LoVo (cell line): ENCODE measurements around the gene ZNF653.

Experiments used
- DNase-seq: peaks from one replicate; pipeline ENCODE4 v3.0.0-alpha.2; 2016; ENCODE audit warnings: low spot score

The ZNF653 gene

GRCh38 chr19:11513946-11514345 is 8.3 kb upstream of the ZNF653 start:
- no peak for DNase-seq

DNA sequence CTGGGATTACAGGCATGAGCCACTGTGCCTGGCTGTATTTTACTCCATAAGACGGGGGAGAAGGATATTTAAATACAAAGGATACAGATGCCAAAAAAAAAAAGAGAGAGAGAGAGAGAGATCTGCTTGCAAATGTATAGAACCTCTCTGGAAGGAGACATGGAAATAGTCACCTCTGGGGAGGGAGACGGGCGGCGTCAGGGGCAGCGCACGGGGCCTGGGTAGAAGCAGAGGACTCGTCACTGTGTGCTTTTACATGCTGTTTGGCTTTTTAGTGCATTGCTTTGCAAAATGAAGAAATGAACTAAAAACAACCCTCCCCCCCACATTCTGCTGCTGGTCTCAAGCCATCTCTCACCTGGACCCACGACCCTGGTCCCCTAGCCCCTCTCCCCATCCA is 4.8 kb upstream of the ZNF653 start:
- no peak for DNase-seq

- DNase-seq = no peak
Observed at GRCh38 chr19:11507370-11508078, 1.9 kb upstream of the ZNF653 start.

GRCh38 chr19:11506967-11507366 is 1.3 kb upstream of the ZNF653 start:
- DNase-seq = no peak

- no peak for DNase-seq
Observed at GRCh38 chr19:11506101-11506555, 489 bp upstream of the ZNF653 start.

DNA sequence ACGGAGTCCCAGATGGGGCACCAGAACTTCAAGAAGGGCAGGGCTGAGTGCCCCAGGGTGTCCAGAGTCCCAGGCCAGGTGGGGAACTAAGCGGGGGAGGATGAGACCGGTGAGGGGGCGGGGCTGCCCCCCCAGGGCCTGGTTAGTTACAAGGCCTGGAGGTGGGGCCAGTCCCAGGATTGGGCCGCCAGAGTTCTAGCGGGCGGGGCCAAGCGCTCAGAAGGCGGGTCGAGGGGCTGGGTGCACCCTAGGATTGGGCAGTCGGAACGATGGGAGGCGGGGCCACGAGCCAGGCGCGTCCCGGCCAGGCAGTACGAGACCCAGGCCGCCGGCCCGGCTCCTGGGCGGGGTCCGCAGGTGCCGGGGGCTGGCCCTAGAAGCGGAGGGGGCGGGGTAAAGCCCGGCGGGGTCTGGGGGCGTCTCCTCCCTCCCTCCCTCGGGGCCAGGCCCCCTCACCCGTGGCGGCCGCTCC is 571 bp downstream of the ZNF653 start:
- DNase-seq = peak; percentile 93

DNA sequence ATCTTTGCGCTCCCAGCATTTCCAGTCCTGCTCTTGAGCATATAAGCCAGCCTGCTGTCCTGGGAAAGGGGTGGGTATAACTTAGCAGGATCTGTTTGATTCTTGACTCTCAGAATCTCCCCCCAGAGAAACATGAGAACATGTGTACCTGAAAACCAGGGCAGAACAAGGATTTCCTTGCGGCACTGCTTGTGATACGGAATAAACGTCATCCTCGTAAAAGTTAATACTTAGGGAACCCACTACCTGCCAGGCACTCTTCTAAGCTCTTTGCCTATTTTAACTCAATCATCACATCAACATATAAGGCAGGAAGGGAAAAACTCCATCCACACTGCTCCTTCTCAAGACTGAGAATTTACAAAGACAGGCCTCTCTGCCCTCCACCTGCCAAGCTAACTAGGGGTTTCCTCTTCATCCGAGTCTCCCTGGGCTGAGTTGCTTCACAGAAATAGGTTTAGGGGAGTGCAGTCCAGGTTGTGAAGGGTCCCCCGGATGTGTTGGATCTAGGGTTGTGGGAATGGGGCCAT is 1.1 kb downstream of the ZNF653 start:
- no peak for DNase-seq

DNA sequence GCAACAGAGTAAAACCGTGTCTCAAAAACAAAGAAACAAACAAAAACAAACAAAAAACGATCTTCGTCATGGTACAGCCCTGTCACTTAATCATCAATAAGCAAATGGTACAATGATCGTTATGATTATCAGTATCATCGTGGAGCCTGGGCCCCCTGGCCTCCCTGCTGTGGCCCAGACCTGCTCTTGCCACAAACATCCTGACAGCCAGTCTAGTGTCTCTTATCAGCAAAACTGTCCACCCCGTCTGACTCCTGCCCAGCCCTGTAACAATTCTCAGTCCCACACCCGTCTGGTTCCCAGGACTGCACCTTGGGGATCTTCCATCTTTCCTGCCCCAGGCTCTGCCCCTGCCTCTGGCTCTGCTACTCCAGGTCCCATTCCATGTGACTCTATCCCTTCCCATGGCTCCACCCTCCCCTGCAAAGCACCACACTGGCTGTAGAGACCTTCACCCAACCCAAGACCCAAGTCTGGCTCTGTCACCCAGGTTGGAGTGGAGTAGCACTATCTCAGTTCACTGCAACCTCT is 5.7 kb downstream of the ZNF653 start:
- DNase-seq = no peak

DNA sequence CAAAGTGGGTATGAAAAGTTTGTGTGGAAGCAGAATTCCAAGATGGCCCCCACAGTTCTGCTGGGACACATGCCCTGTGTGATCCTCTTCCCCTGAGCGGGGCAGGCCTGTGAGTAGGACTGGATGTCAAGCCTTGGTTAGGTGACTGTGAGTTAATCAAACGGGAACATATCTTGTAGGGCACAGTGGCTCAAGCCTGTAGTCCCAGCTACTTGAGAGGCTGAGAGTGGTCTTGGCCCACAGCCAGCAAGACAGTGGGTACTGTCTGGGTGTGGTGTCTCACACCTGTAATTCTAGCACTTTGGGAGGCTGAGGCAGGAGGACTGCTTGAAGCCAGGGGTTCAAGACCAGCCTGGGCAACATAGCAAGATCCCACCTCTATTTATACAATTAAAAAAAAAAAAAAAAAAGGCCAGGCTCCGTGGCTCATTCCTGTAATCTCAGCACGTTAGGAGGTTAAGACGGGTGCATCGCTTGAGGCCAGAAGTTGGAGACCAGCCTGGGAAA is 6.4 kb downstream of the ZNF653 start:
- DNase-seq = no peak

GRCh38 chr19:11496391-11497163 is 9.1 kb downstream of the ZNF653 start:
- DNase-seq = peak; percentile 47

- no peak for DNase-seq
Observed at GRCh38 chr19:11495885-11496284, 9.8 kb downstream of the ZNF653 start.

GRCh38 chr19:11495481-11495880 is 10.2 kb downstream of the ZNF653 start:
- DNase-seq = no peak

- no peak for DNase-seq
Observed at GRCh38 chr19:11494634-11495285, 10.9 kb downstream of the ZNF653 start.

GRCh38 chr19:11489378-11489777 is 16.3 kb downstream of the ZNF653 start:
- no peak for DNase-seq

- DNase-seq = no peak
Observed at GRCh38 chr19:11486661-11487503, 18.8 kb downstream of the ZNF653 start.

DNA sequence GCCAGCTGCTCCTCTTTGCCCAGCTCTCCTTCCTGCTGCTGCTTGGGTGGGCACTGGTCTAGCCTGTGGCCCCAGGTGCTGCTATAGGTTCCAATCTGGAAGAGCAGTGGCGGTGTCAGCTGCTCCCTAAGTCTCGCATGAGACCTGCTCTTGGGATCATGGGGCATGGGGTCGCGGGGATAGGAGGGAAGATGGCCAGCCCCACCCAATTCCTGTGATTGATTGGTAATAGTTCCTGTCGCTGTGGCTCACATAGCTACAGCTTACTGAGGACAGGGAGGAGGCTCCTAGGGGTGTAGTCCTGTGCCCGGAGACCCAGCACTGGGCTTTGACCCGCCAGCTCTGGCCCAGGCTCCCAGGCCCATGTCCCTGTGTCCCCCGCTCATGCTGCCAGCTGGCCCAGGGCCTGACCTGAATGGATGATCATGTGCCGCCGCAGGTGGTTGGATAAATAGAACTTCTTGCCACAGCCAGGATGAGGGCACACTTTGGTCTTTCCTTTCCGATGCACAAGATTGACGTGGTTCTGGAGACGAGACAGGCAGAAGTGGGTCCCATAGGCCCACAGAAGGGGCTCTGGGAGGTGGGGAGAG is 20.3 kb downstream of the ZNF653 start:
- DNase-seq = no peak

- no peak for DNase-seq
Observed at GRCh38 chr19:11483366-11484111, 22.1 kb downstream of the ZNF653 start.

DNA sequence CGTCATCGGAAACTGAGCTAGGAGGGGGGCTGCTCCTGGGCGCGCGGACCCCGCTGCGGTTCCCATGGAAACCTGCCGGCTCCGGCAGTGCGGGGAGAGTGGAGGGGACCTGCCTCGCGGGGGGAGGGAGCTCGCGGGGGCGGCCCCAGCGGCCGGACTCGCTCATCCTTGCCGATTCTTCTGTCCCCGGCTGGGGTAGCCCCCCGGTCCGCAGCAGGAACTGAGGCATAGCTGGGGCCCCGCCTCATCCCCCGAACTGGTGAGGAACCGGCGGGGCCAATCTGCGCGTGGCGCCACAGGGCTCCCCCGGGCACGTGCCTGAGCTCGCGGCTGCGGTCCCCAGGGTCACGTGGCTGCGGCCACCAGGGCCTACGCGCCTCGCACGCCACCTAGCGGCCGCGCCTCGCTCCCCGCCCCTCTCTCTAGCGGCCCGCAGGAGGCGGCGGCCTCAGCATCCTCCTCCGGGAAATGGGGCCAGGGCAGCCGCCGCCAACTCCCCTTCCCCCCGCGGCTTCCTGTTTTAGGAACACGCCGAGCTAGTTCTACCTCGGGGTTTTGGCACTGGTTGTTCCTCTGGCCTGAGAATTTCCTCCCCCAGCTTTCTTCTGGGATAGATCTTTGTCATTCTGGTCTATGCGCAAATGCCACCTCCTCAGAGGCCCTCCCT is 23.1 kb downstream of the ZNF653 start:
- DNase-seq = peak; percentile 15
